HG03565 (cell line): ENCODE measurements around the gene HMGXB3.
A peak's percentile ranks its signal among the peaks of the same experiment; 100 is the strongest.

Experiments
- ATAC-seq: cut with Tn5 transposase; IDR thresholded peaks from one replicate; pipeline ENCODE4 v1.9.1; 2021; ENCODE audit warnings: mild to moderate bottlenecking, moderate library complexity; ENCODE audit not compliant: unreplicated experiment

HMGXB3 gene

DNA sequence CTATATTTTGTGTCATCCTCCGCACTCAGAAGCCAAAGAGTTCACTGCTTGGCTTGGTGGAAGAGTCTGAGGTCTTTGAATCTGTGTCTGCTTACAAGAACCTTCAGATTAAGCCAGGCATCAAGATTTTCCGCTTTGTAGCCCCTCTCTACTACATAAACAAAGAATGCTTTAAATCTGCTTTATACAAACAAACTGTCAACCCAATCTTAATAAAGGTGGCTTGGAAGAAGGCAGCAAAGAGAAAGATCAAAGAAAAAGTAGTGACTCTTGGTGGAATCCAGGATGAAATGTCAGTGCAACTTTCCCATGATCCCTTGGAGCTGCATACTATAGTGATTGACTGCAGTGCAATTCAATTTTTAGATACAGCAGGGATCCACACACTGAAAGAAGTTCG is 19.3 kb upstream of the HMGXB3 start:
- no peak for ATAC-seq

DNA sequence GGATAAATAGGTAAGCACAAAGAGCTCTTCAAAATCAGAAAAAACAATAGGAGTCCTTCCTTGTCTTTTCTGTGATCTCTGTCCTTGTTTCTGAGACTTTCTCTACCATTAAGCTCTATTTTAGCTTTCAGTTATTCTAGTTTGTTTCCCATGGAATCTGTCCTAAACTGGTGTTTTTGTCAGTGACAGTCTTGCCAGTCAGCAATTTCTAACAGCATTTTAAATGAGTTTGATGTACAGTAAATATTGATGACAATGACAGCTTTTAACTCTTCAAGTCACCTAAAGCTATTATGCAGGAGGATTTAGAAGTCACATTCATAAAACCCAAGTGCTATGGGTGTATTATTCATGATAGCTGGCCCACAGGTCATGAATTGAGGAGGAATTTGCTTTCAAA is 18.0 kb upstream of the HMGXB3 start:
- ATAC-seq: no peak

DNA sequence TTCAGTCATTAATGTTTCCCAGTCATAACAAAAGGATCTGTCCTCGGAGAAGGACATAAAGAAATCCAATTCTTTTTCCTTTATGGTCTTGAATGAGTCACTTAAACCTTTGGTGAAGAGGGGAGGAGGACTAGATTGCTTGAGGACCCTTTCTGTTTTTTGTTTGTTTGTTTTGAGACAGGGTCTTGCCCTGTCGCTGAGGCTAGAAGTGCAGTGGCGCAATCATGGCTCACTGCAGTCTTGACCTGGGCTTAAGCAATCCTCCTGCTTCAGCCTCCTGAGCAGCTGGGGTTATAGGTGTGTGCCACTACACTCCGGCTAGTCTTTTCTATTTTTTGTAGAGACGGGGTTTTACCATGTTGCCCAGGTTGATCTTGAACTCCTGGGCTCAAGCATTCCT is 12.4 kb upstream of the HMGXB3 start:
- no peak for ATAC-seq

DNA sequence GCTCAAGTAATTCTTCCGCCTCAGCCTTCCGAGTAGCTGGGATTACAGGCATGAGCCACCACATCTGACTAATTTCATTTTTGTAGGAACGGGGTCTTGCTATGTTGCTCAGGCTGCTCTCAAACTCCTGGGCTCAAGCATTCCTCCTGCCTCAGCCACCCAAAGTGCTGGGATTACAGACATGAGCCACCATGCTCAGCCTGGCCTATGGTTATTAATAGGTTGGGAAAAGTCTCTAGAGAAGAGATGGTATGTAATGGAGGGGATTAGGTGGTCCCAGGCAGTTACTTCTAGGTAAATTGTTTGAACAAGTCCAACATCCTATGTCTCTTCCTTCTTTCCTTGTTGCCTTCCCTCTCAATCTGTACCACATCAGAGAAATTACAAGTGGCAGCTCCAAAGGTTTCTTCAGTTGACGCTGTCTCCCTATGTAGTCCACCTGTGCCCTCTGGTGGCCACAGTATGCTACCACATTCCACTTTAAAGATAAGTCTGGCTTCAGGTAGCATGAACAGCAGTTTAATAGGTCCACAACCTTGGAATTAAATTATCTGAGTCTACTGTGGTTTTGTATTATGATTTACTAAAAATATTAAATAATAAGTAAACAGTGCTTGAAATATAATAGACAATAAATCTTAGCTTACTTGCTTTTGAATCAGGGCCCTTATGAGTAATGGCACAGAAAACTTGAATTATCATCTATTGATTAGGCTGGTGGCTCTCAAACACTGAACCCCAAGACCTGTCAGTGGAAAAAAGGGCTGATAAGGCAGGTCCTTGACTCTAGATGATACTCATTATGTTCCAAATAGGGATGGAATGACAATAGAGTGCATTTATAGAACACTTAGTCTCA is 9.8 kb upstream of the HMGXB3 start:
- ATAC-seq: no peak

DNA sequence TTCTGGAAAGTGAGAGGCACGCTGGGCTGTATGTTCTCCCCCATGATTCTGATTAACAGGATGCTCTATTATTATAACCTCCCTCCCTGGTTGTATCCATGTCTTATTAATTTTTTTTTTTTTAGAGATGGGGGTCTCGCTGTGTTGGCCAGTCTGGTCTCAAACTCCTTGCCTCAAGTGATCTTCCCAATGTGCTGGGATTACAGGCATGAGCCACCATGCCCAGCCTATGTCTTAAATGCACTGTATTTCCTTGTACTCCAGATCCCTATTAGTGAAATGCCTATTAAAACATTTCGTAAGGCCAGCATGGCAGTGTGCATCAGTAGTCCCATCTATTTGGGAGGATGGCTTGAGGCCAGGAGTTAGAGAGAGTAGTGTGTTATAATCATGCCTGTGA is 7.1 kb upstream of the HMGXB3 start:
- no peak for ATAC-seq

DNA sequence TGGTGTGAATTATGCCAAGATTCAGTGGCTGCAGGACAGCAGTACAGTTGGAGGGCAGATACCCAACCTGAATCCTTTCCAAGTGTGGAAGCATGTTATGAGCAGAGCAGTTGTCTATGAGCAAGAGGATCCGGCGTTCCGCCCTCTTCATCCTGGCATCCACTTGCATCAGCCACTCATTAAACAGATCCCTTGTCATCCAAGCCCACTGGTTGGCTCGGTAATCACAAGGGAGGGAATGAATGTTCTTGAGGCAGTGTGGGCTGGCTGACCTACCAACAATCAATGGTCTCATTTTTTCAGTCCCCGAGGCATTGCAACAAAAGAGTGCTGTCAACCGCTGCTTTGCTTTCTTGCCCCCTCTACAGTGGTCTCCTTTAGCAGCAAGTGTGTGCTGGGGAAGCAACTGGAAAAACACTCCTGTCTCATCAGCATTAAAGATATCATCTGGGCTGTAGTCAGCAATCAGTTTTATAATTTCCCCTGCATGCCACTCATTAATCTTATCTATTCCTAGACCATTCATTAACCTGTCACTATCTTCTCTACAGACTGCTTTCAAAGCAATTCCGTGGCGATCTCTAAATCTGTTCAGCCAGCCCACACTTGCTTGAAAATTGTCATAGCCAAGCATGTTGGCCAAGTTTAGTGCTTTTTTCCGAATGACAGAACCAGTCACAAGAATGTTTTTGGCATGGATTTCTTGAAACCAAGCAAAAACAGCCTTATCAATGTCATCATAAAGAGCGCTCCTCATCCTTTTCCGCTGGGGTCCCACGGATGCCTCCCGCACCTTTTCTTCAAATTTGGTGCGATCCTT is 4.9 kb upstream of the HMGXB3 start:
- no peak for ATAC-seq

DNA sequence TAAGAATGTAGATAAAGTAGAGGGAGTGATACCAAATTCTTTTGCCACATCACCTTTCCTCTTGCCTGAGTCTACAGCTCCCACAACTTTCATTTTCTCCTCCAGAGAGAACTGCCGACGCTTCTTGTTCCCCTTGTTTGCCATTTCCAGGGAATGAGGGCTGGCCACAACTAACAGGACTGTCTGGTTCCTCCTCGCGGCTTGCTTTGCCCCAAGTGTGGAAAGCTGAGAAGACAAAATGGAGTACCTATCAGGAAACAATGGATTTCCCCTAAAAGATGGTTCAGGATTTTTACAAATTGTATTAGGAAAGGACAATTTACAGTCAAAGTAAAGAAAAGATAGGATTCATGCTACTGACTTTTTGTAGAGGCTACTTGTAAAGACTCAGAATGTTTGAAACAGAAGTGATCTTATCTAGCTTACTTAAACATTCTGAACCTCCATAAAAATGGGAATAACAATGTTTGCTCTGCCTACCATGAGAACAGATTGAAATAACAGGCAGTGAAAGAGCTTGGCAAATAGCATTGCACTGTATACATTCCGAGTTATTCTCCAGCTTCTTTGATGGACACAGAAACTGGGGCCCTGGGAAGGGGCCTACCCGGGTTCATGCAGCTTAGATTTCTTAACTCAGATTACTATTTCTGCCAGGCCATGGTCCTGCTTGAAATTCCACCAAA is 4.2 kb upstream of the HMGXB3 start:
- no peak for ATAC-seq

DNA sequence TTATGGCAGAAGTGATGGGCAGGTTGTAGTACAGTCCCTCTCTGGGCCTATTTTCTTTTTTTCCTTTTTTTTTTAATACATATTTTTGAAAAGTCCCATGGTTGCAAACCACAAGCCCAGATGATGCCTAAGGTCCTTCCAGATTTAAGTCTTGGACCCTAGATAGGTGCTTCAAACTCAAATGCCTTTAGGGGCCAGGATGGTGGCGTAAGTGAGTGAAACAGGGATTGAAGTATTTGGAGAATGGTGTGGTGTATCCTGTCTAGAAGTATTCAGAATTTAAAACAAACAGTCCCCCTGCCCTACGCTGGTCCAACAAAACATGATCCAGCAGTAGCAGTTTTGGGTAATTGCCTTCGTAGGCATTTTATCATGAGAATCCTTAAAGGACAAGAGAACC is 2.3 kb upstream of the HMGXB3 start:
- no peak for ATAC-seq

DNA sequence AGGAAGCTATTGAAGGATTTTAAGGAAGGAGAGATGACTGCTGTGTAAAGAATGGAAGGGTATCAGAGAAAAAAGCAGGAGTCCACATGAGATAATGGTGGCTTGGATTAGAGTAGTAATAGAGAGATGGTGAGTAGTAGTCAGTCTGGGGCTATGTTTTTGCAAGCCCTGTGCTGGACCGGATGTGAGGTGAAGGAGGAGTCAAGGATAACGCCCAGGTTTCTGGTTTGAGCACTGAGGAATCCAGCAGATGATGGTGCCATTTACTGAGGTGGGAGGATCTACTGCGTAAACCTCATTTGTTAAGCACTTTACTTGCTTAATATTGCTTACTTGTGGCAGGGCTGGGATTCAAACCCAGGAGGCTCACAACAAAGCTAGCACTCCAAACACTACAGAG is 1.2 kb upstream of the HMGXB3 start:
- ATAC-seq: no peak

DNA sequence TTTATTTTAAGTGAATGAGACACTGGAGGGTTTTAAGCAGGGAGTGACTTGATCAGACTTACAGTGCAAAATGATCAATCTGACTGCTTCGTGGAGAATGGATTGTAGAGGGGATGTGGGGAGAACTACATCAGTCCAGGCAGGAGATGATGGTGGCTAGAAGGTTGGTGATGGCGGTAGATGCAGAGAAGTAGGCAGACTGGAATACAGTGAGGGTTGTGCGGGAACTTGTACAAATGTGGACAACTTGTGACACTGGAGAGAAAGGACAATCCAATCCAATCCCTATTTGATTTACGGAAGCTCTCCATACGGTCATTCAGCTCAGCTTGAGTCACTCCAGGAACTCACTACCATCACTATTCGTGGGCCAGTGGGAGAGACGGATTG is 678 bp upstream of the HMGXB3 start:
- no peak for ATAC-seq

DNA sequence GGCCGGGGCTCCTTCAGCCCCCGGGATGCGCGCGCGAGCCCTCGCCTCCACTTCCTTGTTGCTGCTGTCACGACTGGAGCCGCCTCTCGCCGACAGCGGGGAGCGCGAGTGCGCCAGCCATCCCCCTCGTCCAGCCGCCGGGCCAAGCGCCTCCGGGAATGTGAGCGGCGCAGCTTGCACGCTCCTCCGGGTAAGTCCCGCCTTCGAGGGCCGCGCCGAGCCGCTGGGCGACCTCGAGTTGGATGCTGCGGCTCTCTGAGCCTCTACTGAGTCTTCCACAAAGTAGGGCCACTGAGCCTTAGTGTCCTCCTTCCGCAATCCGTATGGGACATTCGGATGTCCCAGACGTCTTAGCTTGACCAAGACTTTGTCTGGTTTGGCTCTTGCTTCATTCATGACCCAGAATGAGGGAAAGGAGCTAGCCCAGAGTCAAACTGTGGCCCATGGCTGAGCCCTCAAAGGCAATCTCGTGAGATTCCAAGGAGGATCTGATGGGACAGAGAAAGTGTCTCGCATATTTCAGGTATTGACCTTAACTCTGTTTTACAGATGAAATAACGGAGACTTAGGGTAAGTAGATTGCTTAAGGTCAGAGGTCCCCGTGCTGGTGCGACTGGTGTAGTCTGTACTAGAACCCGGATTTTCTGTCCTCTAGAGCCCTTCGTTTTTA is 586 bp downstream of the HMGXB3 start:
- no peak for ATAC-seq

DNA sequence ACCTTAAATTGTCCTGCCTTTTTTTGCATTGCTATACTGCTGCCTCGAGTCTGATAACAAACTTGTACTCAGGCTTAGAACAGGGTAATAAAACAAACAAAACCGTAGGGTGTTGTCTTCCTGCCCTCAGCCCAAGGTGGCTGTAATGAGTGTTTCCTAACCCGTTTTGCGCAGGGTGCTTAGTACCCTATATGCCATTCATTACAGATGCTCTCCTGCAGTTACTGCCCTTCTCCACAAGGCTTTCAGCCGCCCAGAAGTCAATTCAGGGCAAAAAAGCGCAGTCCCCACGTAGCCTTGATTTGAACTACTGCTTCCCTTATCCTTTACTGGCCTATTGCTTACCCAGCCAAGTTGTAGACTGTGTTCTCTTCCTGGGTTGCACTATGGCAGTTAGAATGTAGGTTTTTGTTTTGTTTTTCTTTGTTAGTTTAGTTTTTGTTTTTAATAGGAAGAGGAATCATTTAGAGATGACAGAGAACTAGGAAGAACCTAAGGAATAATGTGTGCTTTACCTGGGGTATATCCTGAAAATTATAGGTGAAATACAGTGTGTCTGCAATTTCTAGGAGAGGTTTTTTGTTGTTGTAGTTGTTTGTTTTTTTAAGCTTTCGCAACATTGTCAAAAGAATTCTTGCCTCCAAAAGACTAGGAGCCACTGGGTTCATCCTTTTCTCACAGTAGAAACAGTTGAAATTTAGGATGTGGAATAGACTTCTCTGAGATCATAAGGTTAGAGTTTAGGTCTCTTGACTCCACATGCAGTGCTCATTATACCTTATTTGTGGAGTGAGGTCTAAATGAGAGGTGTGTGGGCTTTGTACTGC is 1.3 kb downstream of the HMGXB3 start:
- ATAC-seq: peak; percentile 51

DNA sequence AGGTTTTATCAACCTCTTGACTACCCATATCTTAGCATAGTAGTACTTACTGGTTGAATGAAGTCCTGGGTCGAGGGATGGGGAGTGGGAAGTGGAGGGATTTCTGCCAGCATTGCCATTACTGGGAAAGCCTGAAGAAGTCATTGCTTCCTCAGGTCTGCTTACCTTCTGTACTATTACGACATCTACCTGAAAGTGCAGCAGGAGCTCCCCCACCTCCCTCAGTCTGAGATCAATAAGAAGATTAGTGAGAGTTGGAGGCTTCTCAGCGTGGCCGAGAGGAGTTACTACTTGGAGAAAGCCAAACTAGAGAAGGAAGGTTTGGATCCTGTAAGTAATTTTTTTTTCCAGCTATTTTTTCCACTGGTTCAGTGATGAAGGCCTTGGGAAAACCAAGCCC is 5.8 kb downstream of the HMGXB3 start:
- no peak for ATAC-seq

DNA sequence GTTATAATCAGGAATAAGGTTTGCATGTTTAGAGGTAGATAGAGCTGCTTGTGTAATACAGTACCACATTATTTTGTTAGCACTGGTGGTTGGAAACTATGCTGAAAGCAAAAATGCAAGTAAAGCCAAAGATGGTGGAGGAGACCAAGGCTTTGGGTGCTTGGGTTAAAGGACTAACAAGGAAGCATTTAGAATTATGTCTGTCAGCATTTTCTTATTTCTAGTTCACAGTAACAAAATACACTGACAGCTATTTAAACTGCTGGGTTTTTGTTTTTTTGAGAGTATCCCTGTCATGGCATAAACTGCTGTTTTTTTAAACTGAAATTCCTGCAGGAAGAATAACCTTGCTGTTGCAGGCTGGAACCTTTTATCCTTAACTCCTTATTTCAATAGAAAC is 6.5 kb downstream of the HMGXB3 start:
- no peak for ATAC-seq

DNA sequence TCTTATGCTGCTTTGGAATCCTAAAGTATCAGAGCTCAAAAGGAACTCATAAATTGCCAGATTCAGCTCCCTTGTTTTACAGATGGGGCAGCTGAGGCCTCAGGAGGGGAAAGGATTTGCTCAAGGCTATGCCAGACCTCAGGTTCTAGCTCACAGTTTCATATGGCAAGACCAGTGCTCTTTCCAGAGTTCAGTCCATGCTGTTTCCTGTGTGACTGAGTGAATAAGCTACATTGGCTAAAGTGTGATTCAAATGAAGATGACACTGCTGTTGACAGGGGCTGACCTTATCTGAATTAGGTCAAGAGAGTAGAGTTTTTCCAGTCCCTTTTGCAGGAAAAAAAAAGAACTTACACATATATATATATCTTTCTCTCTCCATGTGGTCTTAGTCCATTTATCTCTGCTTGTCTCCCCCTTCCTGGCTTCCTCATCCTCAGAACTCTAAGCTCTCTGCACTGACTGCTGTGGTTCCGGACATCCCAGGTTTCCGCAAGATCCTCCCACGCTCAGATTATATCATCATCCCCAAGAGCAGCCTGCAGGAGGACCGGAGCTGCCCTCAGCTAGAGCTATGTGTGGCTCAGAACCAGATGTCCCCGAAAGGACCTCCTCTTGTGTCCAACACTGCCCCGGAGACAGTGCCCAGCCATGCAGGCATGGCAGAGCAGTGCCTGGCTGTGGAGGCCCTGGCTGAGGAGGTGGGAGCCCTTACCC is 9.3 kb downstream of the HMGXB3 start:
- no peak for ATAC-seq

DNA sequence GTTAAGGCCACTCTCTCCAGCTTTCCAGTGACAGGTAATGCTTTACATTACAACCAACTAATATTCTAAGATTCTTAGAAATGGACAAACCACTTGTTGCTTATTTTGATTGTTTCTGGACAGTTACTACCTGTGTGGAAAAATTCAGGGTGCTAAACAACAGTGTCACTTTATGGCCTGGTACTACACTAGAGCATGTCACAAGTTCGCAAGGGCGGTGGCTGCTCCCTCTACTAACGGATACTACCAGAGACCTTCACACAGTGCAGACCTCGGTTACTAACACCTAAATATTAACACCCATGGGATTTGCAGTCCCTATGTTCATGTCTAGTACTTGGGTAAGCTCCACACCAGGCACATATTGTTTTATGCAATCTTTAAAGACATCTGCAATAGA is 13.4 kb downstream of the HMGXB3 start:
- no peak for ATAC-seq

DNA sequence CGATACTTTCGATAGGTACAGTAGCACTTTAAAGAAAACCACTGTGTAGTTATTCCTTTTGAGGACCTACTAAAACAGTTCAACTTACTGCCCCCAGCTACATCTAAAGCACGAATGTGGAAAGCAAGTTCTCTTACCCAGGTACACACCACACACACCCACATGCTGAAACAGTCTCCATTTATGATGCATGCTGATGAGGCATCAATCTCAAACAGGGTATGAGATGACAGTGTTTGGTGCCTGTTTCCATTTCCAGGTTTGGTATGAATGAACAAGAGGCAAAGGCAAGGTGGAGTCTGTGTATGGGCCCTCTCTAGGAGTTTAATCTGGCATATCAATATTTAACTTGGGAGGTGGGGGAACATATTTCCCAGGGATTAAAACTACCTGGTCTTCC is 13.9 kb downstream of the HMGXB3 start:
- ATAC-seq: no peak

DNA sequence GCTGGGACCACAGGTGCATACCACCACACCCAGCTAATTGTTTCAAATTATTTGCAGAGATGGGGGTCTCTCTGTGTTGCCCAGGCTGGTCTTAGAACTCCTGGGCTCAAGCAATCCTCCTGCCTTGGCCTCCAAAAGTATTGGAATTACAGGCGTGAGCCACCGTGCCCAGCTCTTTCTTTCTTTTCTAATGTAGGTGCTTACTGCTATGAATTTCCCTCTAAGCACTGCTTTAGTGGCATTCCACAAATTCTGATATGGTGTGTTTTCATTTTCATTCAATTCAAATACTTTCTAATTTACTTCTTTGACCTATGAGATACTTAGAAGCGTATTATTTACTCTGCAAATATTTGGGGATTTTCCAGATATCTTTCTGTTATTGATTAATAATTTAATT is 14.9 kb downstream of the HMGXB3 start:
- no peak for ATAC-seq

DNA sequence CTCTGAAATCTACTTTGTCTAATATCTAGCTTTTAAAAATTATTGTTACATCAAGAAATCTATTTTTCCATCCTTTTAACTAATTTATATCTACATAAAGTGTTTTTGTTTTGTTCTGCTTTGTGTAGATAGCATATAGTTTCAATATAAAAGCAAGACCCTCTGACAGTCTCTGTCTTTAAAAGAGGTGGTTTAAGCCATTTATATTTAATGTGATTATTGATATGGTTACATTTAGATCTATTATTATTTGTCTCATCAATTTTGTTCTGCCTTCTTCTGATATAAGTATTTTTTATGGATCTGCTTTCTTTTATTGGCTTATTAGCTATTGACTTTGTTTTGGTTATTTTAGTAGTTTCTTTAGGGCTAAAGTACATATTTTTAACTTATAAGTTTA is 16.0 kb downstream of the HMGXB3 start:
- no peak for ATAC-seq
